ENCODE results near the gene HAPSTR1. TPM values are rescaled to one million over a fixed set of nuclear protein-coding genes. Genes with fewer than 3 reads are reported as not detected.

The HAPSTR1 gene
- total and polyA plus RNA-seq, 2 of the 4 experiments (the other 2 are of a cell fraction) = 22.2 to 56.5 TPM

DNA sequence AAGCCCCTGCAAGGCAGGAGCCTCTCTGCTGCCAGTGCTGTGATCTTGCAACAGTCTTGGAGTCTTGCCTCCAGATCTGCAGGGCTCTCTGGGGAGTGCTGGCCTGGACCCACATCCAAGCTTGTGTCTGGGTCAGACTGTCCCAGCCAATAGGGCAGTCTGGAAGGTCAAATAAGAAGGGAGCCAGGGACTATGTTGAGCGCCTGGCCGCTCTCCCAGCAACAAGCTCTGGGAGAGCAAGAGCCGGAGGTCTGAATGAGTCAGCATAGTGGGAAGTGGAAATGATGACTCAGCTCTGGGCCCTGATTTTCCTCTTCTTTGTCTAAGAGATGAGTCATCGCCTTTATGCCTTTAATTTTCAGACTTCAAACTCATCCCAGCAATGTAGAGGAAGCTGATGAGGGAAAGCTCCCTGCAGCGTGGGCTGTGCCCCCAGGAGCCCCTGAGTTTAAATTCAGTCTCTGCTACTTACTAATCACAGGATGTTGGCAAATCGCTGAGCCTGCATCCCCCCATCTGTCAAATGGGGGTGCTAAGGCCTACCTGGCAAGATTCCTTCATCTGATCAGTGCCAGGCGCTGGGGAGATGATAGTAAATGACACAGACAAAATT lies 43.6 kb upstream of the HAPSTR1 start:
- no TSS peak for BruUV-seq (replicated peaks)
- Histone ChIP-seq H2AK5ac (ENCODE audit: low read depth, low read length) (peak overlapping the region; percentile 87), H2BK15ac (ENCODE audit: low read depth, low read length) (peak overlapping the region; percentile 63; the same call in 1 of the 3 replicates), H2BK5ac (ENCODE audit: low read depth, low read length, poor library complexity, severe bottlenecking) (peak overlapping the region; percentile 44), H3K9me1 (ENCODE audit: insufficient read depth, low read length) (peaks cover 11% of the 10 kb centered on the region), H4K20me1 (ENCODE audit: insufficient read depth, low read length) (peaks cover 4% of the 10 kb centered on the region; the same call in 1 of the 2 replicates), H4K5ac (ENCODE audit: low read depth, low read length) (peak overlapping the region; percentile 6; the same call in 1 of the 2 replicates), H3K79me1 (ENCODE audit: low read depth in 1 of 2, low read length in 2 of 2) (peaks cover 0 to 20% of the 10 kb centered on the region in 2 experiments; a peak in 2 of 4 replicates), H3K4me3 (ENCODE audit: insufficient read depth, low read depth, low read length) (no peak overlapping the region), H3K18ac (ENCODE audit: low read depth, low read length) (peak overlapping the region; percentile 33), H3K14ac (replicated peaks; ENCODE audit: low read depth, low read length) (peak overlapping the region; percentile 40; the same call in 1 of the 2 replicates), H3K27me3 (ENCODE audit: control insufficient read depth, insufficient read depth, low read length) (no peaks in the 10 kb centered on the region), H3K4me2 (ENCODE audit: low read depth, low read length) (peak overlapping the region; percentile 23), H3K9ac (ENCODE audit: low read depth, low read length) (no peak overlapping the region), H3K56ac (ENCODE audit: extremely low read depth, insufficient read depth, low read length) (peak overlapping the region; percentile 81), H4K8ac (ENCODE audit: low read depth in 2 of 2, low read length in 2 of 2) (peak overlapping the region; percentile 41 to 84; a peak in 3 of 4 replicates), H2AK9ac (replicated peaks; ENCODE audit: low read depth, low read length, poor library complexity) (peak overlapping the region; percentile 34), H4K91ac (ENCODE audit: insufficient read depth, low read depth, low read length) (peak overlapping the region; percentile 79), H2BK20ac (ENCODE audit: low read depth, low read length) (peak overlapping the region; percentile 90), H3K23ac (ENCODE audit: low read depth, low read length) (peak overlapping the region; percentile 64), H2BK120ac (ENCODE audit: low read depth, low read length) (peak overlapping the region; percentile 92), H2AFZ (replicated peaks; ENCODE audit: low read length, poor library complexity) (peak overlapping the region; percentile 10), H3K36me3 (ENCODE audit: control insufficient read depth, insufficient read depth, low read length) (no peaks in the 10 kb centered on the region), H3K9me3 (ENCODE audit: control insufficient read depth, insufficient read depth, low read length) (no peaks in the 10 kb centered on the region), H3K27ac (ENCODE audit: insufficient read depth, low read length) (peak overlapping the region; percentile 74), H3K4ac (ENCODE audit: low read depth, low read length) (peak overlapping the region; percentile 88), H3K4me1 (ENCODE audit: control insufficient read depth, insufficient read depth, low read length) (peaks cover 12% of the 10 kb centered on the region)
- intact Hi-C loops (cut with micrococcal nuclease) = loop anchor here (2.0 to 5.0 kb wide), 3 partner anchors 29 to 85 kb away; partner anchors contain the start of genes HAPSTR1 and USP7
- CTCF ChIA-PET = interaction anchor here (1.3 kb wide), 2 partner anchors 14 to 39 kb away, joined by 5 to 6 read pairs; no protein-coding TSS in a partner anchor
- in situ Hi-C loops (cut with MboI; ENCODE audit: low sequenced_read_pairs) = loop anchor here (5.0 kb wide), 1 partner anchor 55 kb away; no protein-coding TSS in a partner anchor
- POLR2A ChIA-PET (ENCODE audit: unreplicated experiment) = interaction anchor here (0.8 kb wide), 1 partner anchor 44 kb away, joined by 3 read pairs; no protein-coding TSS in a partner anchor
- peak; percentile 89 for ATAC-seq (ENCODE audit: low read depth)
- dilution Hi-C loops (cut with HindIII; ENCODE audit: low sequenced_read_pairs, unreplicated experiment) = no loop called here
- peak; percentile 99 for DNase-seq
- peak; percentile 95 for TF ChIP-seq NFE2L2 (IDR thresholded peaks at IDR 0.05; ENCODE audit: low read depth, low read length)
- TF ChIP-seq CEBPB (IDR thresholded peaks at IDR 0.05; ENCODE audit: low read depth, low read length) = peak; percentile 84
- TF ChIP-seq, protein P1, sequence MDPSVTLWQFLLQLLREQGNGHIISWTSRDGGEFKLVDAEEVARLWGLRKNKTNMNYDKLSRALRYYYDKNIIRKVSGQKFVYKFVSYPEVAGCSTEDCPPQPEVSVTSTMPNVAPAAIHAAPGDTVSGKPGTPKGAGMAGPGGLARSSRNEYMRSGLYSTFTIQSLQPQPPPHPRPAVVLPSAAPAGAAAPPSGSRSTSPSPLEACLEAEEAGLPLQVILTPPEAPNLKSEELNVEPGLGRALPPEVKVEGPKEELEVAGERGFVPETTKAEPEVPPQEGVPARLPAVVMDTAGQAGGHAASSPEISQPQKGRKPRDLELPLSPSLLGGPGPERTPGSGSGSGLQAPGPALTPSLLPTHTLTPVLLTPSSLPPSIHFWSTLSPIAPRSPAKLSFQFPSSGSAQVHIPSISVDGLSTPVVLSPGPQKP (IDR thresholded peaks at IDR 0.05; ENCODE audit: borderline replicate concordance, low read depth, low read length) = no peak
- peak; percentile 90 for TF ChIP-seq CHD1 (IDR thresholded peaks at IDR 0.05; ENCODE audit: low read depth, low read length)
- TF ChIP-seq FOS (IDR thresholded peaks at IDR 0.05; ENCODE audit: low read depth, low read length) = peak; percentile 100
- TF ChIP-seq RCOR1 (IDR thresholded peaks at IDR 0.05; ENCODE audit: insufficient replicate concordance, low read length) = peak; percentile 13
- TF ChIP-seq MAFK (IDR thresholded peaks at IDR 0.05; ENCODE audit: low read depth, low read length) = peak; percentile 99
- TF ChIP-seq BHLHE40 (IDR thresholded peaks at IDR 0.05; ENCODE audit: low read depth, low read length) = peak; percentile 78; the same call in 1 of the 2 replicates
- 0 out of 2 replicates have a peak, but pooled peaks have one; percentile 3 for TF ChIP-seq RFX5 (IDR thresholded peaks at IDR 0.05; ENCODE audit: low read depth, low read length)
- peak; percentile 12; the same call in 1 of the 2 replicates for TF ChIP-seq MAZ (IDR thresholded peaks at IDR 0.05; ENCODE audit: borderline replicate concordance, low read depth, low read length)
- TF ChIP-seq RAD21 (IDR thresholded peaks at IDR 0.05; ENCODE audit: low read length) = no peak; the same call in 1 of the 2 replicates
- 0% methylated on average over 2 of the region's 7 CpGs; no CpG with 5 or more reads in 1 of the 2 experiments for WGBS, 2 experiments (ENCODE audit: extremely low coverage in 2 of 2, insufficient read length in 1 of 2)

Measured in IMR-90 (cell line).